Endothelial cell of umbilical vein (primary cell): Measurements from ENCODE around the gene HEXIM1. TPM values are rescaled to one million over a fixed set of nuclear protein-coding genes. Genes with fewer than 3 reads are reported as not detected.

Experiments used
- BruUV-seq: library from RNA; stranded (reverse); fragments of 400-500 nt; replicated peaks from 2 replicates; lab custom pipeline; 2021; lab: Mats Ljungman, UMichigan
- CTCF ChIA-PET: fragments of 300-600, 350-600 bp; sonication (Branson Sonifier 250); formaldehyde crosslinking; loops from one replicate; lab custom pipeline; 2021; ENCODE audit warnings: antibody characterized with exemption, inconsistent platforms; lab: Charles Lee
- POLR2A ChIA-PET: fragments of 300-600, 350-600 bp; sonication (Branson Sonifier 250); formaldehyde crosslinking; loops from one replicate; lab custom pipeline; 2021; ENCODE audit warnings: antibody characterized with exemption, inconsistent platforms; lab: Charles Lee
- DNase-seq: peaks from one replicate; pipeline ENCODE4 v3.0.0-alpha.2; 2011; ENCODE audit warnings: low read depth, low spot score
- FAIRE-seq: peaks from 2 replicates; lab custom pipeline; 2011; peaks lifted over from hg19 to GRCh38; lab: Jason Lieb, UNC
- H2AFZ ChIP-seq: 2 replicates; pipeline ENCODE4 v1.6.0; 2012; ENCODE audit warnings: low read depth, low read length, control low read depth, inconsistent platforms
- H3K27ac ChIP-seq: 2 replicates; pipeline ENCODE4 v1.5.1; 2011; ENCODE audit warnings: low read depth, mild to moderate bottlenecking, control low read depth, low read length, moderate library complexity; ENCODE audit not compliant: insufficient read depth
- H3K27me3 ChIP-seq, 2 experiments: 2 replicates each; pipeline versions ENCODE4 v1.6.0 to v1.6.1; 2011; ENCODE audit warnings: low read length in 2 of 2, mixed read lengths in 1 of 2; ENCODE audit not compliant: control insufficient read depth in 2 of 2, insufficient read depth in 2 of 2
- H3K36me3 ChIP-seq, 2 experiments: 2 replicates in 1 of 2; 3 replicates in 1 of 2; pipeline ENCODE4 v1.5.1; 2011; ENCODE audit warnings: low read length in 2 of 2, mild to moderate bottlenecking in 1 of 2, moderate library complexity in 1 of 2; ENCODE audit not compliant: control insufficient read depth in 2 of 2, insufficient read depth in 2 of 2; ENCODE audit errors: extremely low read depth in 1 of 2
- H3K4me1 ChIP-seq: 3 replicates; pipeline ENCODE4 v1.5.1; 2011; ENCODE audit warnings: mild to moderate bottlenecking, low read length; ENCODE audit not compliant: control insufficient read depth, insufficient read depth; ENCODE audit errors: extremely low read depth
- H3K4me2 ChIP-seq: 2 replicates; pipeline ENCODE4 v1.6.1; 2011; ENCODE audit warnings: low read length, control low read depth, mixed read lengths; ENCODE audit not compliant: insufficient read depth
- H3K4me3 ChIP-seq, 3 experiments: fragments of 200-600 bp in 1 of 3; sonication (generic), shearing (Covaris generic) in 1 of 3; replicated peaks in 1 of 3; 2 replicates each; pipeline ENCODE4 v1.5.1; 2011 to 2016; ENCODE audit warnings: control low read depth in 3 of 3, low read length in 3 of 3, mild to moderate bottlenecking in 2 of 3, inconsistent platforms in 1 of 3, low read depth in 1 of 3, moderate library complexity in 1 of 3; ENCODE audit not compliant: insufficient read depth in 1 of 3
- H3K79me2 ChIP-seq: 2 replicates; pipeline ENCODE4 v1.6.0; 2012; ENCODE audit warnings: low read length, inconsistent platforms; ENCODE audit not compliant: control insufficient read depth, insufficient read depth
- H3K9ac ChIP-seq: replicated peaks from 2 replicates; pipeline ENCODE3; 2011; ENCODE audit warnings: low read length, control low read depth; ENCODE audit not compliant: insufficient read depth; ENCODE audit errors: extremely low read depth
- H3K9me1 ChIP-seq: replicated peaks from 3 replicates; pipeline ENCODE4 v1.6.0; 2011; ENCODE audit warnings: mild to moderate bottlenecking, low read length; ENCODE audit not compliant: control insufficient read depth, insufficient read depth; ENCODE audit errors: extremely low read depth
- H3K9me3 ChIP-seq: replicated peaks from 2 replicates; pipeline ENCODE4 v1.5.1; 2012; ENCODE audit warnings: low read length, inconsistent platforms; ENCODE audit not compliant: control insufficient read depth, insufficient read depth
- H4K20me1 ChIP-seq: replicated peaks from 2 replicates; pipeline ENCODE3; 2011; ENCODE audit warnings: mild to moderate bottlenecking, low read length; ENCODE audit not compliant: control insufficient read depth, insufficient read depth; ENCODE audit errors: extremely low read depth
- CTCF ChIP-seq, 2 donors: IDR thresholded peaks; 1 replicate in 1 of 2; 2 replicates in 1 of 2; pipeline ENCODE4 v1.5.1; 2011; ENCODE audit warnings: low read length in 2 of 2, mild to moderate bottlenecking in 2 of 2, moderate library complexity in 2 of 2, control low read depth in 1 of 2, inconsistent platforms in 1 of 2, low read depth in 1 of 2; ENCODE audit not compliant: insufficient read depth in 1 of 2; ENCODE audit errors: extremely low read depth in 1 of 2
- EZH2 ChIP-seq: IDR thresholded peaks from 2 replicates; pipeline ENCODE4 v1.6.1; 2012; ENCODE audit warnings: borderline replicate concordance, low read depth, mild to moderate bottlenecking, moderate library complexity, low read length, inconsistent platforms; ENCODE audit not compliant: severe bottlenecking
- FOS ChIP-seq: IDR thresholded peaks from 2 replicates; pipeline ENCODE4 v1.6.1; 2011; ENCODE audit warnings: mild to moderate bottlenecking, low read length, moderate library complexity, borderline replicate concordance; ENCODE audit not compliant: insufficient read depth
- GATA2 ChIP-seq: IDR thresholded peaks from 2 replicates; pipeline ENCODE4 v1.7.0; 2011; ENCODE audit warnings: low read depth, mild to moderate bottlenecking, moderate library complexity, mixed read lengths, low read length; ENCODE audit not compliant: insufficient read length, insufficient read depth
- JUN ChIP-seq: IDR thresholded peaks from 2 replicates; pipeline ENCODE4 v1.6.1; 2011; ENCODE audit warnings: borderline replicate concordance, low read depth; ENCODE audit not compliant: insufficient read length, insufficient read depth
- MAX ChIP-seq: IDR thresholded peaks from 2 replicates; pipeline ENCODE4 v1.6.1; 2011; ENCODE audit not compliant: insufficient read depth, insufficient read length
- MYC ChIP-seq: IDR thresholded peaks from one replicate; pipeline ENCODE4 v1.6.1; 2011; ENCODE audit warnings: mild to moderate bottlenecking, low read depth, low read length
- POLR2A ChIP-seq: IDR thresholded peaks from 2 replicates; pipeline ENCODE4 v1.6.1; 2012; ENCODE audit warnings: low read depth, mild to moderate bottlenecking, control low read depth, low read length
- POLR2AphosphoS5 ChIP-seq: IDR thresholded peaks from 2 replicates; pipeline ENCODE4 v1.6.1; 2012; ENCODE audit warnings: low read depth, mild to moderate bottlenecking, control low read depth, low read length, moderate library complexity; ENCODE audit not compliant: insufficient read depth
- dilution Hi-C: fragments of 300-500 bp; cut with MboI; formaldehyde crosslinking; loops from one replicate; pipeline ENCODE4 v1.15.0; 2019; ENCODE audit warnings: low sequenced_read_pairs; ENCODE audit not compliant: extremely low pct_ligation_motif_present
- intact Hi-C: fragments of 100-400 bp; cut with micrococcal nuclease; formaldehyde crosslinking; loops from one replicate; pipeline ENCODE4 v1.10.0; 2022
- polyA plus RNA-seq, 4 experiments: library from polyadenylated mRNA; depleted of rRNA in 3 of 4; stranded (reverse) in 3 of 4; unstranded in 1 of 4; fragments of >200 nt; gene quantifications; 2 replicates each; pipeline versions ENCODE4 v1.2.1 to v1.2.3, GENCODE V29; 2011 to 2012; ENCODE audit warnings: missing spikeins in 1 of 4
- total RNA-seq: library from RNA; stranded (reverse); gene quantifications from 2 replicates; pipeline ENCODE4 v1.2.3, GENCODE V29; 2021

Gene HEXIM1
- total and polyA plus RNA-seq, 2 donors (not counting 3 experiments of a cell fraction or from before 2014, with no cell fraction given), result 7.0 to 20.0 TPM

- TF ChIP-seq JUN (no peak), MAX (no peak), POLR2A (no peak), CTCF (IDR thresholded peaks at IDR 0.05; ENCODE audit: extremely low read depth in 1 of 2, insufficient read depth in 1 of 2, low read depth in 1 of 2, low read length in 2 of 2) (no peak), POLR2AphosphoS5 (no peak), FOS (no peak), GATA2 (no peak), MYC (no peak), EZH2 (no peak)
- BruUV-seq, result no TSS peak
- Histone ChIP-seq H2AFZ (no peak overlapping the region), H3K27ac (peak overlapping the region; percentile 6), H3K9me1 (no peaks in the 10 kb centered on the region), H3K4me2 (no peak overlapping the region), H3K4me1 (peaks cover 17% of the 10 kb centered on the region), H4K20me1 (no peaks in the 10 kb centered on the region), H3K9ac (no peak overlapping the region), H3K36me3 (no peaks in the 10 kb centered on the region), H3K4me3 (no peak overlapping the region), H3K79me2 (peaks cover 24% of the 10 kb centered on the region), H3K9me3 (no peaks in the 10 kb centered on the region), H3K27me3 (no peaks in the 10 kb centered on the region)
- FAIRE-seq, result no peak
- dilution Hi-C loops (no loop called here), intact Hi-C loops (loop anchor here (10.0 kb wide), 1 partner anchor 229 kb away; no protein-coding TSS in a partner anchor)
- DNase-seq, result no peak
- CTCF ChIA-PET, result interaction anchor here (10.4 kb wide), 1 partner anchor 10 kb away, joined by 393 read pairs; the partner anchor contains the start of gene ACBD4
- POLR2A ChIA-PET, result interaction anchor here (1.2 kb wide), 1 partner anchor 10 kb away, joined by 10 read pairs; the partner anchor contains the start of gene ACBD4
These were observed 2.1 kb upstream of the HEXIM1 start for GRCh38 chr17:45146166-45146565.
